ENCODE measurements around the gene STARD9. TPM values are rescaled to one million over a fixed set of nuclear protein-coding genes. Genes with fewer than 3 reads are reported as not detected.
A peak's percentile ranks its signal among the peaks of the same experiment; 100 is the strongest.

The STARD9 gene
- total and polyA plus RNA-seq, 2 experiments from 2014 or later, result 1.8 to 6.2 TPM

DNA sequence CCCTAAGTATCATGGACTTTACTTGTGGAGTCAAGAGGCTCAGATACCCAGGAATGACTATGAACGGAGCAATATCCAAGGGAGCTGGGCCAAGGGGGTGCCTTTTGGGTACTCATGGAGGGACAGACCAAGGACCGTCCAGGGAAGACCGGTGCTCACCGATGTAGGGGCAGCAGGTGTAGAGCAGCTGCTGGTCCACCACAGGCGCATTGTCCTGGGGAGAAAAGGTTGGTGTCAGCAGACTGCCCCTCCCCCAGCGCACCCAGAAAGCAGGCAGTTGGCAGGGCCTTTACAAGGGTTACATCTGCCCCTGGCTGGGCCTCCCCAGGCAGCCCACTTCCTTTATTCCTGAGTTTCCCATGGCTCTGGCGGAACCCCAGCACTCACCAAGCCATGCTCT is 154.0 kb downstream of the STARD9 start:
- no peak for ATAC-seq
- Histone ChIP-seq H3K27ac (ENCODE audit: low read depth) (no peak overlapping the region), H3K9me2 (ENCODE audit: insufficient read depth) (no peaks in the 10 kb centered on the region), H3F3A (replicated peaks; ENCODE audit: low read depth) (0 out of 2 replicates have a peak, but pooled peaks cover 4% of the 10 kb centered on the region), H4K20me1 (replicated peaks; ENCODE audit: insufficient read depth) (no peaks in the 10 kb centered on the region; the same call in none of the 2 replicates), H3K79me2 (replicated peaks; ENCODE audit: insufficient read depth) (no peaks in the 10 kb centered on the region), H3K4me3 (no peak overlapping the region), H3K4me1 (ENCODE audit: insufficient read depth) (no peaks in the 10 kb centered on the region; the same call in 1 of the 2 replicates), H3K36me3 (ENCODE audit: insufficient read depth) (peaks cover 28% of the 10 kb centered on the region), H3K4me2 (no peak overlapping the region), H2AFZ (no peak overlapping the region), H3K27me3 (ENCODE audit: insufficient read depth) (no peaks in the 10 kb centered on the region)
- Mint-ChIP-seq H3K27me3 (ENCODE audit: insufficient read depth, low read depth, poor library complexity) (peaks cover 5% of the 10 kb centered on the region), H3K27ac (no peak overlapping the region), H3K4me3 (no peak overlapping the region), H3K36me3 (ENCODE audit: low read depth) (peaks cover 67% of the 10 kb centered on the region), H3K9me3 (no peaks in the 10 kb centered on the region), H3K4me1 (peaks cover 24% of the 10 kb centered on the region)
- TF ChIP-seq STAT1 (IDR thresholded peaks at IDR 0.05; ENCODE audit: unreplicated experiment) (no peak), ZNF114 (CRISPR knock-in tag; IDR thresholded peaks at IDR 0.05) (no peak), ZNF331 (CRISPR knock-in tag; IDR thresholded peaks at IDR 0.05; ENCODE audit: low read depth) (no peak), NANOG (IDR thresholded peaks at IDR 0.05; ENCODE audit: borderline replicate concordance) (no peak)
- no peak for DNase-seq (ENCODE audit: low spot score)

DNA sequence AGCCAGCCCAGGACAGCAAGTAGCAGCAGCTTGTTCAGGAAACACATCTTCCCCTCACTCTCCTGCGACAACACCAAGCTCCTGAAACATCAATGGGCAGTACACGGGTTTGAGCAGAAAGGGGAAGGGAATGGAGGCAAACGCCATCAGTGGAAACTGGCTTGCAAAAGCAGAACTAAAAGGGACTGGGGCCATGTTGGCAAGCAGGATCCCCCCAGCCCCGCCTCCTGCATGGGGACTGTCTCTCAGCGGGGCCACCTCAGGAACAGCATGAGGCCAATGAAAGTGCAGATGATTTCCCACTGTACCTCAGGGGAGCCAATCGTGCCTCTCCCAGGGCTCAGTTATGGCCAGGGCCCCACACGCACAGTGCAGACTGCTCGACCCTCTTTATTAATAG is 154.7 kb downstream of the STARD9 start:
- H3K4me2 ChIP-seq, result no peak overlapping the region
- no peak overlapping the region for H3K4me3 Mint-ChIP-seq
- DNase-seq (ENCODE audit: low spot score) (no peak), ATAC-seq (peak; percentile 21; the same call in 2 of the 3 replicates)
- H3F3A ChIP-seq (replicated peaks; ENCODE audit: low read depth), result 0 out of 2 replicates have a peak, but pooled peaks cover 4% of the 10 kb centered on the region
- H3K79me2 ChIP-seq (replicated peaks; ENCODE audit: insufficient read depth), result 0 out of 2 replicates have a peak, but pooled peaks cover 2% of the 10 kb centered on the region
- H3K4me1 ChIP-seq (ENCODE audit: insufficient read depth), result no peaks in the 10 kb centered on the region; the same call in 1 of the 2 replicates
- no peak overlapping the region for H2AFZ ChIP-seq
- H3K27ac ChIP-seq (ENCODE audit: low read depth), result no peak overlapping the region
- H3K9me2 ChIP-seq (ENCODE audit: insufficient read depth), result no peaks in the 10 kb centered on the region
- peaks cover 21% of the 10 kb centered on the region for H3K36me3 ChIP-seq (ENCODE audit: insufficient read depth)
- peaks cover 24% of the 10 kb centered on the region for H3K4me1 Mint-ChIP-seq
- H4K20me1 ChIP-seq (replicated peaks; ENCODE audit: insufficient read depth), result no peaks in the 10 kb centered on the region; the same call in none of the 2 replicates
- peaks cover 62% of the 10 kb centered on the region for H3K36me3 Mint-ChIP-seq (ENCODE audit: low read depth)
- H3K4me3 ChIP-seq, result no peak overlapping the region
- H3K27me3 ChIP-seq (ENCODE audit: insufficient read depth), result no peaks in the 10 kb centered on the region
- 0 out of 2 replicates have a peak overlapping the region, but pooled peaks have one; percentile 48 for H3K27ac Mint-ChIP-seq
- no peak for TF ChIP-seq JUNB (IDR thresholded peaks at IDR 0.05; ENCODE audit: unreplicated experiment)
- TF ChIP-seq ZNF114 (CRISPR knock-in tag; IDR thresholded peaks at IDR 0.05), result no peak
- TF ChIP-seq EZH2phosphoT487 (IDR thresholded peaks at IDR 0.05; ENCODE audit: unreplicated experiment), result no peak
- no peak for TF ChIP-seq NANOG (IDR thresholded peaks at IDR 0.05; ENCODE audit: borderline replicate concordance)
- TF ChIP-seq, protein P1, sequence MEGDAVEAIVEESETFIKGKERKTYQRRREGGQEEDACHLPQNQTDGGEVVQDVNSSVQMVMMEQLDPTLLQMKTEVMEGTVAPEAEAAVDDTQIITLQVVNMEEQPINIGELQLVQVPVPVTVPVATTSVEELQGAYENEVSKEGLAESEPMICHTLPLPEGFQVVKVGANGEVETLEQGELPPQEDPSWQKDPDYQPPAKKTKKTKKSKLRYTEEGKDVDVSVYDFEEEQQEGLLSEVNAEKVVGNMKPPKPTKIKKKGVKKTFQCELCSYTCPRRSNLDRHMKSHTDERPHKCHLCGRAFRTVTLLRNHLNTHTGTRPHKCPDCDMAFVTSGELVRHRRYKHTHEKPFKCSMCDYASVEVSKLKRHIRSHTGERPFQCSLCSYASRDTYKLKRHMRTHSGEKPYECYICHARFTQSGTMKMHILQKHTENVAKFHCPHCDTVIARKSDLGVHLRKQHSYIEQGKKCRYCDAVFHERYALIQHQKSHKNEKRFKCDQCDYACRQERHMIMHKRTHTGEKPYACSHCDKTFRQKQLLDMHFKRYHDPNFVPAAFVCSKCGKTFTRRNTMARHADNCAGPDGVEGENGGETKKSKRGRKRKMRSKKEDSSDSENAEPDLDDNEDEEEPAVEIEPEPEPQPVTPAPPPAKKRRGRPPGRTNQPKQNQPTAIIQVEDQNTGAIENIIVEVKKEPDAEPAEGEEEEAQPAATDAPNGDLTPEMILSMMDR (conservative IDR thresholded peaks at IDR 0.05; ENCODE audit: low read depth in 2 of 2), result no peak
- TF ChIP-seq STAT1 (IDR thresholded peaks at IDR 0.05; ENCODE audit: unreplicated experiment), result no peak
- no peak for TF ChIP-seq EZH2 (IDR thresholded peaks at IDR 0.05; ENCODE audit: low read depth, unreplicated experiment)
- TF ChIP-seq POLR2AphosphoS5 (IDR thresholded peaks at IDR 0.05; ENCODE audit: low read depth), result no peak
- TF ChIP-seq CREB1 (CRISPR knock-in tag; IDR thresholded peaks at IDR 0.05; ENCODE audit: low read depth), result no peak
- TF ChIP-seq, protein P2, sequence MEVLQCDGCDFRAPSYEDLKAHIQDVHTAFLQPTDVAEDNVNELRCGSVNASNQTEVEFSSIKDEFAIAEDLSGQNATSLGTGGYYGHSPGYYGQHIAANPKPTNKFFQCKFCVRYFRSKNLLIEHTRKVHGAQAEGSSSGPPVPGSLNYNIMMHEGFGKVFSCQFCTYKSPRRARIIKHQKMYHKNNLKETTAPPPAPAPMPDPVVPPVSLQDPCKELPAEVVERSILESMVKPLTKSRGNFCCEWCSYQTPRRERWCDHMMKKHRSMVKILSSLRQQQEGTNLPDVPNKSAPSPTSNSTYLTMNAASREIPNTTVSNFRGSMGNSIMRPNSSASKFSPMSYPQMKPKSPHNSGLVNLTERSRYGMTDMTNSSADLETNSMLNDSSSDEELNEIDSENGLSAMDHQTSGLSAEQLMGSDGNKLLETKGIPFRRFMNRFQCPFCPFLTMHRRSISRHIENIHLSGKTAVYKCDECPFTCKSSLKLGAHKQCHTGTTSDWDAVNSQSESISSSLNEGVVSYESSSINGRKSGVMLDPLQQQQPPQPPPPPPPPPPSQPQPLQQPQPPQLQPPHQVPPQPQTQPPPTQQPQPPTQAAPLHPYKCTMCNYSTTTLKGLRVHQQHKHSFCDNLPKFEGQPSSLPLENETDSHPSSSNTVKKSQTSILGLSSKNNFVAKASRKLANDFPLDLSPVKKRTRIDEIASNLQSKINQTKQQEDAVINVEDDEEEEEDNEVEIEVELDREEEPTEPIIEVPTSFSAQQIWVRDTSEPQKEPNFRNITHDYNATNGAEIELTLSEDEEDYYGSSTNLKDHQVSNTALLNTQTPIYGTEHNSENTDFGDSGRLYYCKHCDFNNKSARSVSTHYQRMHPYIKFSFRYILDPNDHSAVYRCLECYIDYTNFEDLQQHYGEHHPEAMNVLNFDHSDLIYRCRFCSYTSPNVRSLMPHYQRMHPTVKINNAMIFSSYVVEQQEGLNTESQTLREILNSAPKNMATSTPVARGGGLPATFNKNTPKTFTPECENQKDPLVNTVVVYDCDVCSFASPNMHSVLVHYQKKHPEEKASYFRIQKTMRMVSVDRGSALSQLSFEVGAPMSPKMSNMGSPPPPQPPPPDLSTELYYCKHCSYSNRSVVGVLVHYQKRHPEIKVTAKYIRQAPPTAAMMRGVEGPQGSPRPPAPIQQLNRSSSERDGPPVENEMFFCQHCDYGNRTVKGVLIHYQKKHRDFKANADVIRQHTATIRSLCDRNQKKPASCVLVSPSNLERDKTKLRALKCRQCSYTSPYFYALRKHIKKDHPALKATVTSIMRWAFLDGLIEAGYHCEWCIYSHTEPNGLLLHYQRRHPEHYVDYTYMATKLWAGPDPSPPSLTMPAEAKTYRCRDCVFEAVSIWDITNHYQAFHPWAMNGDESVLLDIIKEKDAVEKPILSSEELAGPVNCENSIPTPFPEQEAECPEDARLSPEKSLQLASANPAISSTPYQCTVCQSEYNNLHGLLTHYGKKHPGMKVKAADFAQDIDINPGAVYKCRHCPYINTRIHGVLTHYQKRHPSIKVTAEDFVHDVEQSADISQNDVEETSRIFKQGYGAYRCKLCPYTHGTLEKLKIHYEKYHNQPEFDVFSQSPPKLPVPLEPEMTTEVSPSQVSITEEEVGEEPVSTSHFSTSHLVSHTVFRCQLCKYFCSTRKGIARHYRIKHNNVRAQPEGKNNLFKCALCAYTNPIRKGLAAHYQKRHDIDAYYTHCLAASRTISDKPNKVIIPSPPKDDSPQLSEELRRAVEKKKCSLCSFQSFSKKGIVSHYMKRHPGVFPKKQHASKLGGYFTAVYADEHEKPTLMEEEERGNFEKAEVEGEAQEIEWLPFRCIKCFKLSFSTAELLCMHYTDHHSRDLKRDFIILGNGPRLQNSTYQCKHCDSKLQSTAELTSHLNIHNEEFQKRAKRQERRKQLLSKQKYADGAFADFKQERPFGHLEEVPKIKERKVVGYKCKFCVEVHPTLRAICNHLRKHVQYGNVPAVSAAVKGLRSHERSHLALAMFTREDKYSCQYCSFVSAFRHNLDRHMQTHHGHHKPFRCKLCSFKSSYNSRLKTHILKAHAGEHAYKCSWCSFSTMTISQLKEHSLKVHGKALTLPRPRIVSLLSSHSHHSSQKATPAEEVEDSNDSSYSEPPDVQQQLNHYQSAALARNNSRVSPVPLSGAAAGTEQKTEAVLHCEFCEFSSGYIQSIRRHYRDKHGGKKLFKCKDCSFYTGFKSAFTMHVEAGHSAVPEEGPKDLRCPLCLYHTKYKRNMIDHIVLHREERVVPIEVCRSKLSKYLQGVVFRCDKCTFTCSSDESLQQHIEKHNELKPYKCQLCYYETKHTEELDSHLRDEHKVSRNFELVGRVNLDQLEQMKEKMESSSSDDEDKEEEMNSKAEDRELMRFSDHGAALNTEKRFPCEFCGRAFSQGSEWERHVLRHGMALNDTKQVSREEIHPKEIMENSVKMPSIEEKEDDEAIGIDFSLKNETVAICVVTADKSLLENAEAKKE (CRISPR knock-in tag; IDR thresholded peaks at IDR 0.05), result no peak
- TF ChIP-seq, protein P3, sequence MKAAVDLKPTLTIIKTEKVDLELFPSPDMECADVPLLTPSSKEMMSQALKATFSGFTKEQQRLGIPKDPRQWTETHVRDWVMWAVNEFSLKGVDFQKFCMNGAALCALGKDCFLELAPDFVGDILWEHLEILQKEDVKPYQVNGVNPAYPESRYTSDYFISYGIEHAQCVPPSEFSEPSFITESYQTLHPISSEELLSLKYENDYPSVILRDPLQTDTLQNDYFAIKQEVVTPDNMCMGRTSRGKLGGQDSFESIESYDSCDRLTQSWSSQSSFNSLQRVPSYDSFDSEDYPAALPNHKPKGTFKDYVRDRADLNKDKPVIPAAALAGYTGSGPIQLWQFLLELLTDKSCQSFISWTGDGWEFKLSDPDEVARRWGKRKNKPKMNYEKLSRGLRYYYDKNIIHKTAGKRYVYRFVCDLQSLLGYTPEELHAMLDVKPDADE (IDR thresholded peaks at IDR 0.05), result no peak
- TF ChIP-seq ZNF331 (CRISPR knock-in tag; IDR thresholded peaks at IDR 0.05; ENCODE audit: low read depth), result no peak
- no peaks in the 10 kb centered on the region for H3K9me3 Mint-ChIP-seq
- H3K27me3 Mint-ChIP-seq (ENCODE audit: insufficient read depth, low read depth, poor library complexity), result peaks cover 3% of the 10 kb centered on the region

All from GM23338 (cell line).